Mammary epithelial cell (primary cell): ENCODE data around the gene TRMT5.

Source experiments
- CTCF ChIP-seq, 2 donors: IDR thresholded peaks in 1 of 2; conservative IDR thresholded peaks in 1 of 2; 2 replicates each; pipeline ENCODE4 v1.5.1; 2011 to 2012; ENCODE audit warnings: inconsistent platforms in 2 of 2, low read length in 2 of 2, mild to moderate bottlenecking in 2 of 2, control low read depth in 1 of 2, low read depth in 1 of 2; ENCODE audit not compliant: insufficient read depth in 1 of 2; ENCODE audit errors: extremely low read depth in 1 of 2
- EZH2 ChIP-seq: IDR thresholded peaks from 2 replicates; pipeline ENCODE4 v1.6.1; 2012; ENCODE audit warnings: low read length, inconsistent platforms, borderline replicate concordance

- TF ChIP-seq CTCF (conservative IDR thresholded peaks at IDR 0.05 in 1 of 2, IDR thresholded peaks at IDR 0.05 in 1 of 2; ENCODE audit: extremely low read depth in 1 of 2, insufficient read depth in 1 of 2, low read depth in 1 of 2, low read length in 2 of 2): no peak
- TF ChIP-seq EZH2: no peak
These were observed 17.7 kb upstream of the TRMT5 start for GRCh38 chr14:60998617-60999016.
